Activated CD4-positive, alpha-beta T cell treated with anti-CD3 and anti-CD28 coated beads, Interleukin-2, amount 10 ng/mL, durations not matched to agents 7 days and 5 days (primary cell): ENCODE results near the gene ALOX15. TPM values are rescaled to one million over a fixed set of nuclear protein-coding genes. Genes with fewer than 3 reads are reported as not detected.
"Not testable (repeated sequence)": the region's sequence is repeated elsewhere in the genome, so short reads cannot be mapped to it uniquely, and the experiment has no call there.

ENCODE experiments used
- CTCF ChIA-PET: fragments of 350-600 bp; sonication (Branson Sonifier 250); formaldehyde crosslinking; loops from one replicate; lab custom pipeline; 2021; ENCODE audit warnings: antibody characterized with exemption; lab: Charles Lee
- POLR2A ChIA-PET: fragments of 350-600 bp; sonication (Branson Sonifier 250); formaldehyde crosslinking; loops from one replicate; lab custom pipeline; 2021; ENCODE audit warnings: antibody characterized with exemption; lab: Charles Lee
- DNase-seq: peaks from one replicate; pipeline ENCODE4 v3.0.0-alpha.2; 2020
- H3K27ac Mint-ChIP-seq: one replicate; pipeline ENCODE4 v1.8.0; 2021; ENCODE audit warnings: mild to moderate bottlenecking, moderate library complexity, mixed read lengths
- H3K27me3 Mint-ChIP-seq: one replicate; pipeline ENCODE4 v1.8.0; 2021; ENCODE audit warnings: mixed read lengths
- H3K36me3 Mint-ChIP-seq: one replicate; pipeline ENCODE4 v1.8.0; 2021; ENCODE audit warnings: low read depth, mixed read lengths
- H3K4me1 Mint-ChIP-seq: one replicate; pipeline ENCODE4 v1.8.0; 2021; ENCODE audit warnings: mixed read lengths
- H3K4me3 Mint-ChIP-seq: one replicate; pipeline ENCODE4 v1.8.0; 2021; ENCODE audit warnings: mild to moderate bottlenecking, moderate library complexity, mixed read lengths
- H3K9me3 Mint-ChIP-seq: one replicate; pipeline ENCODE4 v1.8.0; 2021; ENCODE audit warnings: mixed read lengths
- total RNA-seq, 2 experiments: library from RNA; stranded (reverse); gene quantifications; one replicate each; pipeline ENCODE4 v1.2.3, GENCODE V29; 2021

The ALOX15 gene, protein sequence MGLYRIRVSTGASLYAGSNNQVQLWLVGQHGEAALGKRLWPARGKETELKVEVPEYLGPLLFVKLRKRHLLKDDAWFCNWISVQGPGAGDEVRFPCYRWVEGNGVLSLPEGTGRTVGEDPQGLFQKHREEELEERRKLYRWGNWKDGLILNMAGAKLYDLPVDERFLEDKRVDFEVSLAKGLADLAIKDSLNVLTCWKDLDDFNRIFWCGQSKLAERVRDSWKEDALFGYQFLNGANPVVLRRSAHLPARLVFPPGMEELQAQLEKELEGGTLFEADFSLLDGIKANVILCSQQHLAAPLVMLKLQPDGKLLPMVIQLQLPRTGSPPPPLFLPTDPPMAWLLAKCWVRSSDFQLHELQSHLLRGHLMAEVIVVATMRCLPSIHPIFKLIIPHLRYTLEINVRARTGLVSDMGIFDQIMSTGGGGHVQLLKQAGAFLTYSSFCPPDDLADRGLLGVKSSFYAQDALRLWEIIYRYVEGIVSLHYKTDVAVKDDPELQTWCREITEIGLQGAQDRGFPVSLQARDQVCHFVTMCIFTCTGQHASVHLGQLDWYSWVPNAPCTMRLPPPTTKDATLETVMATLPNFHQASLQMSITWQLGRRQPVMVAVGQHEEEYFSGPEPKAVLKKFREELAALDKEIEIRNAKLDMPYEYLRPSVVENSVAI
- under 1 TPM in 1 of 2 experiments, not detected in 1; 0.17 TPM for total RNA-seq

DNA sequence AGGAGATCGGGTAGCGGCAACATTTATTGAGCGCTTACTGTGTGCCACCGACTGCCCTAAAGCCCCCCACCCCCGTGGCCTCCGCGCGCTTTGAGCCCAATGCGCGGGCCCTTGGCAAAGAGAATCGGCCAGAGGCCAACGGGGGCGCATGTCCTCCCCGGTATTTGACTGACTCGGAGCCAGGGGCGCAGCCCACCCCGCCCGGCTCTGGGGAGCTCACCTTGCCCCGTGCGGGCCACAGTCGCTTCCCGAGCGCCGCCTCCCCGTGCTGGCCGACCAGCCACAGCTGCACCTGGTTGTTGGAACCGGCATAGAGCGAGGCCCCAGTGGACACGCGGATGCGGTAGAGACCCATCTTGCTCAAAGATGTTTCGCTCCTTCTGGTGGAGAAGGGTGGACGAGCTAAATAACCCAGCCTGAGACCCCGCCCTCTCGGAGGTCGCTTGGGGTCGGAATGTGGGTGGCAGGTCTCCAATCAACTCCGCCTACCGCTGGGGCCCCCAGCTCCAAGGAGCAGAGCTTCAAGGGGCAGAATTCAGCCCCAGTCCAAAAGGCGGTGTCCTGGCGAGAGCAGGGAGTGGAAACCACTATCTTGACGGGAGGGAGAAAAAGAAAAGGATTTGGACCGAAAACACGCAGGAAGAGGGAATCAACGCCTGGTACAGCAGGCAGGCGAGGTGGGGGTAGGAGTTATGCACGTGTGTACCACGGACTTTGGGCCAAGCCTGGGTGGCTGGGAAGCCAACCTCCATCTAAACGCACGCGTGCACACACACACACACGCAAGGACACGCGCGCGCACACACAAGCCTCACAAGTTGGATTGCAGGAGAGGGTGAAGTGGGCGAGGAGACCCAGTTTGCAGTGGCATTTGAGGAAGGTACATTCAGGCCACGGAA is at the start of gene ALOX15:
ALOX15 (minus strand) TSS at position 382 of the 899 bp plus-strand sequence; CDS start at position 355, 27 bp downstream.
- Mint-ChIP-seq H3K27ac (no peak within 1 kb of the TSS), H3K9me3 (no peaks in the 10 kb centered on the region), H3K27me3 (peaks cover 72% of the 10 kb centered on the region), H3K4me1 (peaks cover 18% of the 10 kb centered on the region), H3K4me3 (no peak within 1 kb of the TSS), H3K36me3 (no peaks in the 10 kb centered on the region)
- DNase-seq, result no peak
- POLR2A ChIA-PET, result no interaction called here
- CTCF ChIA-PET, result interaction anchor here (0.6 kb wide), 1 partner anchor 35 kb away, joined by 3 read pairs; no protein-coding TSS in a partner anchor

DNA sequence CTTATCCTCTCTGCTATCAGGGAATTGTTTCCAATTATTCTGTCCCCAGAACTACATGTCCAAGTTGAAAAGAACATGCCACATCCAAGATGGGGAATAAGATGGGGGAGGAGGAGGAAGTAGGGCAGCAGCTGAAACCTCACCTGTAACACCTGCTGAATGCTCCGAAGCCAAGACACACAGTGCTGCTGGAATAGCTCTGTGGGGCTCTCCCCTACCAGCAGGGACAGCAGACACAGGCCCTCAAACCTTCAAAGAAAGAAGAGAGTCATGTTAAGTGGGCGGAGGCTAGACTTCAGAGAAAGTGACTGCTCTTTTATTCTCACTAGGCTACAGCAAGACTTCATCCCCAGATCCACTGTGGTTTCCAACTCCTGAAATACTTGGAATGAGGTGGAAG is 49.3 kb upstream of the ALOX15 start:
- no peaks in the 10 kb centered on the region for H3K27me3 Mint-ChIP-seq
- H3K4me3 Mint-ChIP-seq, result no peak overlapping the region
- H3K27ac Mint-ChIP-seq, result no peak overlapping the region
- peaks cover 13% of the 10 kb centered on the region for H3K4me1 Mint-ChIP-seq
- peaks cover 50% of the 10 kb centered on the region for H3K36me3 Mint-ChIP-seq
- no peaks in the 10 kb centered on the region for H3K9me3 Mint-ChIP-seq
- DNase-seq, result no peak
- ChIA-PET CTCF (interaction anchor here (1.6 to 1.9 kb wide), 2 partner anchors 12 to 19 kb away, joined by 4 to 5 read pairs; partner anchors contain the start of gene ARRB2), POLR2A (no interaction called here)

GRCh38 chr17:4689872-4690271 is 48.4 kb upstream of the ALOX15 start:
- H3K9me3 Mint-ChIP-seq, POLR2A ChIA-PET, H3K4me3 Mint-ChIP-seq, H3K27ac Mint-ChIP-seq, DNase-seq, H3K27me3 Mint-ChIP-seq: not testable (repeated sequence)
- peaks cover 55% of the 10 kb centered on the region for H3K36me3 Mint-ChIP-seq
- CTCF ChIA-PET, result interaction anchor here (1.9 kb wide), 1 partner anchor 12 kb away, joined by 5 read pairs; no protein-coding TSS in a partner anchor
- H3K4me1 Mint-ChIP-seq, result peaks cover 12% of the 10 kb centered on the region

DNA sequence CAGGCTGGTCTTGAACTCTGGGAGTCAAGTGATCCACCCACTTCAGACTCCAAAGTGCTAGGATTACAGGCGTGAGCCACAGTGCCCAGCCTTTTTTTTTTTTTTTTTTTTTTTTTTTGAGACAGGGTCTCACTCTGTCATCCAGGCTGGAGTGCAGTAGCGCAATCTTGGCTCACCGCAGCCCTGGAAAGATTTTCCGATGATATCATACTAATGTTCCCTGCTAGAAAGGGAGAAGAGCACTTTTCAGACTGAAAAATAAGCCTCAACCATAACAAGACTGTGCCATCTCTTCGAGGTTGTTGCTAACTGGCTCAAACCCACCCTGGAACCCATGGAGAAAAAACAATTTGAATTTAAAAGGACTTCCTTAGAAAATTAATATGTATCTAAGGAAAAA is 42.3 kb upstream of the ALOX15 start:
- DNase-seq, CTCF ChIA-PET, H3K4me1 Mint-ChIP-seq, H3K9me3 Mint-ChIP-seq, POLR2A ChIA-PET, H3K4me3 Mint-ChIP-seq, H3K27ac Mint-ChIP-seq, H3K27me3 Mint-ChIP-seq: not testable (repeated sequence)
- H3K36me3 Mint-ChIP-seq, result peaks cover 36% of the 10 kb centered on the region

DNA sequence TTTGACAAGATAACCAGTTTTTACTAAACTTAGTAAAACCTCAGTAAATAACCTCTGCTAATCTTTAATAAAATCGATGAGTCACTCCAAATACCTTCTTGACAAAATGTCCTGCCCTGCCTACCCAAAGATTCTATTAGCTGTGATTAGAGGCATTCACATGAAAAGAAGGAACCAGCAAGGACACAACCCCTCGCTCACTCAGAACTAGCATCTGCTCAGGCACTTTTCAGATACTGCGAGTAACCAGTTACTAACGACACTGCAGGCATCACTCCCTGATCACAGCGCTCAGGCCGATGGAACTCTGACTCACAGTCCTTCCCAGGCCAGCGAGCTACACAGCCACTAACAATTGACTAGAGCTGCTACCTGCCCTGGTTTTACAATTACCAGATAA is 38.2 kb upstream of the ALOX15 start:
- Mint-ChIP-seq H3K9me3 (no peaks in the 10 kb centered on the region), H3K4me1 (peaks cover 5% of the 10 kb centered on the region), H3K4me3 (no peak overlapping the region), H3K27me3 (no peaks in the 10 kb centered on the region), H3K36me3 (peaks cover 32% of the 10 kb centered on the region), H3K27ac (no peak overlapping the region)
- ChIA-PET POLR2A (no interaction called here), CTCF (no interaction called here)
- DNase-seq, result no peak

DNA sequence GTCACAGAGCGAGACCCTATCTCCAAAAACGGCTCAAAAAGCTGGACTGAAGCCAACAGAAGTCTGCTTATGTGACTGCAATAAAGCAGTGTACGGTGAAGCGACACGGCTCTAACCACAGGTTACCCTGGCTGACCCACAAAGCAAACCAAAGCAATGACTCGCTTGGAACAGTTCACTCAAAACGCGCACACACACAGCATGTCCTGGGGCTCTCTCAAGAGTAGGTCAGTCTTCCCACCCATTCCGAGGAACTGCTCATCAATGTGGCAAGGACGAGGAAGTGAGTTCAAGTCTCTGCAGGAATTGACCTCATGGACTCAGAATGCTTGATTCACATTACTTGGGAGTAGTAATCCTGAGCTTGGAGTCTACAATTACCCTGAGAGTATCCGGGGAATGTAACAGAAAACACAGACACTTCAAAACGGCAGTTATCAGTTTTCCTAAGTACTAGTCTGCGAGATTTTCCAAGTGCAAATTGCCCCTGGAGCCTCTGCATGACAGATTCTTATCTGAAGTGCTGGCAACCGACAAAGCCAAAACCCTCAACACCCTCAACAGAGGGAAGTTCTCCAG is 37.1 kb upstream of the ALOX15 start:
- CTCF ChIA-PET, result no interaction called here

GRCh38 chr17:4676791-4677190 is 35.3 kb upstream of the ALOX15 start:
- Mint-ChIP-seq H3K9me3 (no peaks in the 10 kb centered on the region), H3K27ac (no peak overlapping the region), H3K4me1 (peaks cover 5% of the 10 kb centered on the region), H3K4me3 (no peak overlapping the region), H3K27me3 (no peaks in the 10 kb centered on the region), H3K36me3 (peaks cover 26% of the 10 kb centered on the region)
- DNase-seq, result no peak
- ChIA-PET CTCF (no interaction called here), POLR2A (no interaction called here)

More for the DNA sequence above, 37.1 kb upstream of the ALOX15 start:
- Mint-ChIP-seq H3K4me1 (peaks cover 5% of the 10 kb centered on the region), H3K27ac (no peak overlapping the region), H3K4me3 (no peak overlapping the region), H3K9me3 (no peaks in the 10 kb centered on the region), H3K27me3 (no peaks in the 10 kb centered on the region), H3K36me3 (peaks cover 32% of the 10 kb centered on the region)
- POLR2A ChIA-PET, result no interaction called here
- DNase-seq, result no peak

- Mint-ChIP-seq H3K27ac (no peak overlapping the region), H3K9me3 (no peaks in the 10 kb centered on the region), H3K36me3 (peaks cover 35% of the 10 kb centered on the region), H3K4me3 (no peak overlapping the region), H3K27me3 (no peaks in the 10 kb centered on the region), H3K4me1 (peaks cover 5% of the 10 kb centered on the region)
- DNase-seq, result no peak
- POLR2A ChIA-PET, result no interaction called here
- CTCF ChIA-PET, result no interaction called here
These were observed 34.3 kb upstream of the ALOX15 start for GRCh38 chr17:4675791-4676190.

GRCh38 chr17:4674685-4674998 is 33.2 kb upstream of the ALOX15 start:
- Mint-ChIP-seq H3K36me3 (peaks cover 41% of the 10 kb centered on the region), H3K9me3 (no peaks in the 10 kb centered on the region), H3K4me3 (no peak overlapping the region), H3K27ac (no peak overlapping the region), H3K27me3 (no peaks in the 10 kb centered on the region), H3K4me1 (peaks cover 5% of the 10 kb centered on the region)
- DNase-seq, result no peak
- CTCF ChIA-PET, result no interaction called here
- POLR2A ChIA-PET, result no interaction called here

DNA sequence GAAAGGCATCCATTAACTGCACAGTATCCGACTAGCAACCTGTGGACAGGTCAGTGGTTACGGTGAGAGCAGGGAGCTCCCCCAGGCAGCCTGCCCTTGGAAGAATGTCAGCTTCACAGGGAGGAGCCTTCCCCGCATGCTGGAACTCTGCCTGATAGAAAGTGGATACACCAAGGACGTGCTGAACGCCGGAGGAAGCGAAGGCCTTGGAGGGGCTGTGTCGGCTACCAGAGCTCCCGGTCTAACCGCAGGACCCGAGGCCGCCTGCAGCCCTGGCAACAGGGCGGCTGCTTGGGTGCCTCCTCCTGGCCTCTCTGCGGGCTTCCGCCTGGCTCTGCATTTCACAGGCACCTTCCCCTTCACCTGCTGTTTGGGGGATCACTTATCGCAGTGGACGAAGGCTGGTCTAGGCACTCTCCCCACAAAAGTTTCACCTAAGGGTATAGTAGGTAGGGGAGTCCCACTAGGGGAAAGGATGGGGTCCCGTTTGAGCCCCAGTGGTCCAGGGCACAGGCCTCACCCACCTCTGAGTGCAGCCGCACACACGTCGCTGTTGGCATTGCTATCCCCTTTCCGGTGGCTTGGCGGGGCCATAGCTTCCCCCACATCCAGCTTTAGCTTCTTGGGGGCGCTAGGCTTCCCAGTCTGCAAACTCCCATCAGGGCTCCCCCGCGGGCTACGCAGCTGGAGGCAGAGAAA is 32.7 kb upstream of the ALOX15 start:
- peaks cover 4% of the 10 kb centered on the region for H3K4me1 Mint-ChIP-seq
- H3K27ac Mint-ChIP-seq, result no peak overlapping the region
- DNase-seq, result no peak
- ChIA-PET CTCF (no interaction called here), POLR2A (no interaction called here)
- H3K36me3 Mint-ChIP-seq, result peaks cover 41% of the 10 kb centered on the region
- H3K4me3 Mint-ChIP-seq, result no peak overlapping the region
- H3K27me3 Mint-ChIP-seq, result no peaks in the 10 kb centered on the region
- no peaks in the 10 kb centered on the region for H3K9me3 Mint-ChIP-seq

DNA sequence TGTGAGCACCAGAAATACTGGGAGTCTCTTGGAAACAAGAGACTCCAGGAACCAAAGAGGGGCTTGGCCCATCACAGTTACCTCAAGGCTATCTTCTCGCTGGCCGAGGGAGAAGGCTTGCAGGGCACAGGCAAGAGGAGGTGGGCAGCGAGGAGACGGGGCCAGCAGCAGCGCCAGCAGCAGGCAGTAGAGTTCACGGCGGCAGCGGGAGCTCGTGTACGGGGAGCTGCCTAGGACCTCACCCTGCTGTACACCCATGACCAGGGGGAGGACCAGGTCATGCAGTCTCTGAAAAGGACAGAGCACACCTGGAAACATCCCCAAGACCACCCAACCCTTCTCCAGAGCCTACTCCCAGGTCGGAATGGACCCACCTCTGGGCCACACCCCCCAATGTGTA is 31.7 kb upstream of the ALOX15 start:
- POLR2A ChIA-PET, result no interaction called here
- H3K27ac Mint-ChIP-seq, result peak overlapping the region; percentile 5
- CTCF ChIA-PET, result no interaction called here
- no peaks in the 10 kb centered on the region for H3K9me3 Mint-ChIP-seq
- DNase-seq, result no peak
- no peak overlapping the region for H3K4me3 Mint-ChIP-seq
- H3K36me3 Mint-ChIP-seq, result peaks cover 41% of the 10 kb centered on the region
- no peaks in the 10 kb centered on the region for H3K27me3 Mint-ChIP-seq
- no peaks in the 10 kb centered on the region for H3K4me1 Mint-ChIP-seq

- no peaks in the 10 kb centered on the region for H3K9me3 Mint-ChIP-seq
- DNase-seq, result no peak
- no peaks in the 10 kb centered on the region for H3K27me3 Mint-ChIP-seq
- H3K27ac Mint-ChIP-seq, result no peak overlapping the region
- CTCF ChIA-PET, result no interaction called here
- no peaks in the 10 kb centered on the region for H3K4me1 Mint-ChIP-seq
- H3K36me3 Mint-ChIP-seq, result peaks cover 41% of the 10 kb centered on the region
- POLR2A ChIA-PET, result no interaction called here
- no peak overlapping the region for H3K4me3 Mint-ChIP-seq
These were observed 31.3 kb upstream of the ALOX15 start for GRCh38 chr17:4672751-4673150.
